GM19025 (cell line): ENCODE measurements around the gene CA5A.

Experiments
- ATAC-seq: cut with Tn5 transposase; IDR thresholded peaks from one replicate; pipeline ENCODE4 v1.9.1; 2021; ENCODE audit warnings: mild to moderate bottlenecking, low read depth, moderate library complexity; ENCODE audit not compliant: unreplicated experiment

Gene CA5A

GRCh38 chr16:87841340-87842208 lies 94.8 kb downstream of the CA5A start:
- ATAC-seq, result no peak

- ATAC-seq, result no peak
These were observed 95.9 kb downstream of the CA5A start for GRCh38 chr16:87840271-87840978.

- no peak for ATAC-seq
These were observed 96.6 kb downstream of the CA5A start for GRCh38 chr16:87839542-87840270.

GRCh38 chr16:87838643-87839541 lies 97.4 kb downstream of the CA5A start:
- no peak for ATAC-seq
